ENCODE results near the gene PLXNA1.

PLXNA1 gene

GRCh38 chr3:127025456-127025855 is 42.5 kb downstream of the PLXNA1 start:
- no peak for DNase-seq

- no peak for DNase-seq
Observed at GRCh38 chr3:127026036-127026435, 43.1 kb downstream of the PLXNA1 start.

- DNase-seq = no peak
Observed at GRCh38 chr3:127026661-127027060, 43.7 kb downstream of the PLXNA1 start.

GRCh38 chr3:127027061-127027735 is 44.3 kb downstream of the PLXNA1 start:
- no peak for DNase-seq

GRCh38 chr3:127027811-127028548 is 45.1 kb downstream of the PLXNA1 start:
- no peak for DNase-seq

DNA sequence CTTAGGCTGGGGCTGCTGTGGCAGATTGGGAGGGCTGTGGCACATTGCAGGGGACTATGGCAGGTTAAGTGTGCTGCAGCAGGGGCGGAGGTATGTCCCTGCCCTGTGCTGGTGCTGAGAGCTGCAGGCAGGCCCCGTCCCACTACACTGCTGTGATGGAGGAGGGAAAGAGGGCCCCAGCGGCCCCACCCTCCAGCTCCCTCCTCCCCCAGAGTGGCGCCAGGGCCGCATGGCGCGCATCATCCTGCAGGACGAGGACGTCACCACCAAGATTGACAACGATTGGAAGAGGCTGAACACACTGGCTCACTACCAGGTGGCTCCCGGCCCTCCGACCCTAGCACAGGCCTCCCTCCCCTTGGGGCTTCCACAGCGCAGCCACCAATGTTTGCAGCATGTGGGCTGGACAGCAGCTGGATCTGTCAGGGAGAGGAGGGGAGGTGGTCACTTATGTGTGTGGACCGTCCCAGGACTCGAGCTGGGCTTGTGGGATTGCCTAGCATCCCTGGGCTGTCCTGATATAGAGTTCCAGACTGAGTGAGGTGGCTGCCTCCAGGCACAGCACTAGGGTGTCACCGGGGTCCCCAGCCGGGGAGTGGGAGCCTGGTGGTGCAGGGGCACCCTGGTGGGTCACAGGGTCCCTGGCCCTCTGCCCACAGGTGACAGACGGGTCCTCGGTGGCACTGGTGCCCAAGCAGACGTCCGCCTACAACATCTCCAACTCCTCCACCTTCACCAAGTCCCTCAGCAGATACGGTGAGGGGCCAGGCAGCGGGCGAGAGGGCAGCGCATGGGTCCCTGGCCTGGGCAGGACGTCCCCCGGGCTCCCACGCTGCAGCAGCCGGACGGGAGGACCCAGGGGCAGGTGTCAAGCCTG is 46.1 kb downstream of the PLXNA1 start:
- no peak for DNase-seq

GRCh38 chr3:127029658-127030507 is 47.0 kb downstream of the PLXNA1 start:
- no peak for DNase-seq

GRCh38 chr3:127030508-127031412 is 47.8 kb downstream of the PLXNA1 start:
- DNase-seq = no peak

- DNase-seq = no peak
Observed at GRCh38 chr3:127031413-127031810, 48.5 kb downstream of the PLXNA1 start.

- DNase-seq = no peak
Observed at GRCh38 chr3:127031845-127032244, 48.9 kb downstream of the PLXNA1 start.

- DNase-seq = no peak
Observed at GRCh38 chr3:127032296-127032990, 49.5 kb downstream of the PLXNA1 start.

All from activated T-cell treated with anti-CD3 and anti-CD28 coated beads, Interleukin-2, amount 50 U/mL, for 1 hour (primary cell).